GM12878 (cell line): ENCODE measurements around the gene RFC1. TPM values are rescaled to one million over a fixed set of nuclear protein-coding genes. Genes with fewer than 3 reads are reported as not detected.

Experiments used
- ATAC-seq: fragments of 200-7000 bp; cut with Tn5 transposase; 3 replicates; pipeline ENCODE4 v1.9.1; 2020; ENCODE audit warnings: mild to moderate bottlenecking, moderate library complexity
- BruUV-seq: library from RNA; stranded (reverse); fragments of 400-500 nt; replicated peaks from 2 replicates; lab custom pipeline; 2021; lab: Mats Ljungman, UMichigan
- CTCF ChIA-PET: fragments of 300-600 bp; sonication (Branson Sonifier 250); formaldehyde crosslinking; extraction: SDS; loops from one replicate; lab custom pipeline; 2021; ENCODE audit warnings: inconsistent platforms; lab: Yijun Ruan, JAX
- POLR2A ChIA-PET: fragments of 350-600 bp; formaldehyde crosslinking; extraction: SDS; loops from one replicate; lab custom pipeline; 2021; ENCODE audit warnings: inconsistent platforms; lab: Charles Lee
- RAD21 ChIA-PET: fragments of 300-600 bp; sonication (Branson Sonifier 250); formaldehyde crosslinking; loops from one replicate; lab custom pipeline; 2023; ENCODE audit warnings: antibody characterized with exemption; ENCODE audit not compliant: unreplicated experiment; lab: Charles Lee
- SMC1A ChIA-PET: fragments of 300-600 bp; sonication (Branson Sonifier 250); formaldehyde crosslinking; loops from one replicate; lab custom pipeline; 2023; ENCODE audit not compliant: unreplicated experiment, uncharacterized antibody; lab: Charles Lee
- DNase-seq: peaks from one replicate; pipeline ENCODE4 v3.0.0-alpha.2; 2011; ENCODE audit warnings: low read depth, low spot score
- FAIRE-seq: peaks from 3 replicates; lab custom pipeline; 2011; peaks lifted over from hg19 to GRCh38; lab: Jason Lieb, UNC
- H2AFZ ChIP-seq: 2 replicates; pipeline ENCODE4 v1.6.0; 2011; ENCODE audit warnings: low read depth, low read length, control low read depth; ENCODE audit not compliant: control insufficient read depth
- H3K27ac ChIP-seq: 2 replicates; pipeline ENCODE4 v1.5.1; 2011; ENCODE audit warnings: control low read depth; ENCODE audit not compliant: control insufficient read depth, insufficient read depth
- H3K27me3 ChIP-seq, 2 experiments: replicated peaks in 1 of 2; 2 replicates each; pipeline versions ENCODE4 v1.6.0 to v1.6.1; 2011; ENCODE audit warnings: low read length in 1 of 2; ENCODE audit not compliant: control insufficient read depth in 2 of 2, insufficient read depth in 2 of 2
- H3K36me3 ChIP-seq, 2 experiments: 2 replicates each; pipeline ENCODE4 v1.5.1; 2011; ENCODE audit warnings: low read length in 1 of 2; ENCODE audit not compliant: control insufficient read depth in 2 of 2, insufficient read depth in 2 of 2
- H3K4me1 ChIP-seq: 2 replicates; pipeline ENCODE4 v1.6.1; 2011; ENCODE audit warnings: mild to moderate bottlenecking, low read length, moderate library complexity, mixed read lengths; ENCODE audit not compliant: control insufficient read depth, insufficient read depth
- H3K4me2 ChIP-seq: 2 replicates; pipeline ENCODE4 v1.6.0; 2011; ENCODE audit warnings: control low read depth; ENCODE audit not compliant: control insufficient read depth, insufficient read depth
- H3K4me3 ChIP-seq: fragments of 200-600 bp; sonication (generic); 2 replicates; pipeline ENCODE4 v1.5.1; 2016
- H3K79me2 ChIP-seq: 2 replicates; pipeline ENCODE4 v1.6.0; 2011; ENCODE audit warnings: low read length; ENCODE audit not compliant: control insufficient read depth, insufficient read depth
- H3K9ac ChIP-seq: 2 replicates; pipeline ENCODE4 v1.8.0; 2011; ENCODE audit warnings: low read length, control low read depth, mixed read lengths; ENCODE audit not compliant: control insufficient read depth, insufficient read depth
- H3K9me3 ChIP-seq: replicated peaks from 3 replicates; pipeline ENCODE4 v1.5.1; 2011; ENCODE audit warnings: mild to moderate bottlenecking, low read length; ENCODE audit not compliant: control insufficient read depth, insufficient read depth
- H4K20me1 ChIP-seq: 2 replicates; pipeline ENCODE4 v1.6.0; 2011; ENCODE audit not compliant: control insufficient read depth, insufficient read depth
- E2F8 ChIP-seq: fragments of 450-650 bp; IDR thresholded peaks from 2 replicates; pipeline ENCODE4 v1.6.1; 2018; ENCODE audit warnings: mild to moderate bottlenecking, low read depth, moderate library complexity; ENCODE audit not compliant: partially characterized antibody
- HSF1 ChIP-seq: fragments of 150-350 bp; IDR thresholded peaks from 2 replicates; pipeline ENCODE4 v1.6.1; 2014; ENCODE audit warnings: mild to moderate bottlenecking, low read depth, low read length
- NRF1 ChIP-seq: conservative IDR thresholded peaks from 2 replicates; pipeline ENCODE4 v1.6.1; 2011; ENCODE audit warnings: mild to moderate bottlenecking, low read depth, low read length, improper control_type of control experiment
- PAX5 ChIP-seq: IDR thresholded peaks from 2 replicates; pipeline ENCODE4 v1.6.1; 2011; ENCODE audit warnings: low read depth, low read length, borderline replicate concordance
- ZBTB4 ChIP-seq: fragments of 450-650 bp; formaldehyde crosslinking; IDR thresholded peaks from 2 replicates; pipeline ENCODE4 v1.4.0; 2022; ENCODE audit warnings: mild to moderate bottlenecking, moderate library complexity
- ZNF217 ChIP-seq: fragments of 450-650 bp; IDR thresholded peaks from 2 replicates; pipeline ENCODE4 v1.6.1; 2017; ENCODE audit warnings: antibody characterized with exemption, mild to moderate bottlenecking
- WGBS: methylation state at CpG from one replicate; pipeline ENCODE4 v1.1.6; 2016; ENCODE audit warnings: low lambda C conversion rate; ENCODE audit not compliant: insufficient replicate concordance, insufficient coverage; ENCODE audit errors: missing lambda C conversion rate; 5-methylcytosine and 5-hydroxymethylcytosine counted together
- in situ Hi-C: fragments of 300-500 bp; cut with MboI; formaldehyde crosslinking; loops from 9 replicates; pipeline ENCODE4 v1.14.3; 2018; ENCODE audit warnings: mixed read lengths
- intact Hi-C: fragments of 100-400 bp; cut with micrococcal nuclease; formaldehyde crosslinking; loops from one replicate; pipeline ENCODE4 v1.14.2; 2022; ENCODE audit not compliant: unreplicated experiment
- polyA plus RNA-seq, 11 experiments: library from polyadenylated mRNA; depleted of rRNA in 4 of 11; unstranded in 6 of 11; stranded (reverse) in 5 of 11; fragments of >200 nt; fragmentation: Nextera tagmentation in 4 of 11; fragmentation: Illumina TruSeq in 1 of 11; extraction: Ambion mirVana in 4 of 11; extraction: Trizol in 1 of 11; gene quantifications; 1 replicate in 1 of 11; 2 replicates in 10 of 11; pipeline versions ENCODE4 v1.2.1 to v1.2.3, GENCODE V29; 2011 to 2016; ENCODE audit warnings: inconsistent platforms in 2 of 11, missing spikeins in 2 of 11, low read depth in 1 of 11
- total RNA-seq, 4 experiments: library from RNA; depleted of rRNA in 3 of 4; stranded (reverse); fragments of >200 nt in 3 of 4; fragmentation: Illumina TruSeq in 1 of 4; extraction: Trizol in 1 of 4; gene quantifications; 2 replicates each; pipeline versions ENCODE4 v1.2.1 to v1.2.3, GENCODE V29; 2013 to 2021

Gene RFC1
- total and polyA plus RNA-seq, 10 of the 15 experiments (the other 5 are each of a cell fraction or from before 2014, with no cell fraction given), result 22.5 to 67.8 (median 40.3) TPM

- H4K20me1 ChIP-seq, result no peaks in the 10 kb centered on the region
- peaks cover 0 to 2% of the 10 kb centered on the region in 2 experiments; a peak in 2 of 4 replicates for H3K36me3 ChIP-seq
- ChIA-PET CTCF (interaction anchor here (0.8 to 2.0 kb wide), 3 partner anchors 12 to 25 kb away, joined by 3 to 7 read pairs (median 4); partner anchors contain the start of gene RFC1), SMC1A (interaction anchor here (0.6 to 1.4 kb wide), 10 partner anchors 12 to 1222 kb away, joined by 3 to 5 read pairs (median 3); partner anchors contain the start of gene RFC1), RAD21 (interaction anchor here (0.8 to 2.1 kb wide), 3 partner anchors 13 to 23 kb away, joined by 3 to 9 read pairs (median 7); no protein-coding TSS in a partner anchor), POLR2A (no interaction called here)
- no peak overlapping the region for H3K4me3 ChIP-seq
- no peaks in the 10 kb centered on the region for H3K4me1 ChIP-seq
- H3K4me2 ChIP-seq, result no peak overlapping the region
- TSS peak; percentile 36 for BruUV-seq
- no peak overlapping the region for H3K27ac ChIP-seq
- DNase-seq, result no peak
- TF ChIP-seq HSF1 (no peak), PAX5 (peak; percentile 53; the same call in 1 of the 2 replicates)
- H3K79me2 ChIP-seq, result peaks cover 5% of the 10 kb centered on the region
- 75% methylated on average over 8 of the region's 8 CpGs for WGBS
- H3K9me3 ChIP-seq, result no peaks in the 10 kb centered on the region
- in situ Hi-C loops (no loop called here), intact Hi-C loops (no loop called here)
- peak; percentile 80 for ATAC-seq
- FAIRE-seq, result no peak
- no peak overlapping the region for H2AFZ ChIP-seq
- no peaks in the 10 kb centered on the region for H3K27me3 ChIP-seq
- no peak overlapping the region for H3K9ac ChIP-seq
These were observed 25.0 kb downstream of the RFC1 start for GRCh38 chr4:39341075-39341725.

- no peaks in the 10 kb centered on the region for H3K9me3 ChIP-seq
- WGBS, result 94% methylated on average over 2 of the region's 2 CpGs
- intact Hi-C loops, result no loop called here
- FAIRE-seq (no peak), DNase-seq (no peak), ATAC-seq (no peak)
- peaks cover 3% of the 10 kb centered on the region for H3K79me2 ChIP-seq
- no peak overlapping the region for H2AFZ ChIP-seq
- no peaks in the 10 kb centered on the region; a peak in 2 of 4 replicates for H3K36me3 ChIP-seq
- H3K4me3 ChIP-seq, result no peak overlapping the region
- no peaks in the 10 kb centered on the region for H3K4me1 ChIP-seq
- no peak overlapping the region for H3K4me2 ChIP-seq
- CTCF ChIA-PET, result interaction anchor here (2.0 kb wide), 1 partner anchor 11 kb away, joined by 7 read pairs; no protein-coding TSS in a partner anchor
- in situ Hi-C loops, result no loop called here
- RAD21 ChIA-PET, result interaction anchor here (1.8 to 2.1 kb wide), 2 partner anchors 14 to 25 kb away, joined by 7 to 9 read pairs; no protein-coding TSS in a partner anchor
- SMC1A ChIA-PET, result interaction anchor here (0.6 to 1.4 kb wide), 4 partner anchors 19 to 711 kb away, joined by 3 read pairs; partner anchors contain the start of gene RFC1
- POLR2A ChIA-PET, result interaction anchor here (1.1 kb wide), 1 partner anchor 11 kb away, joined by 3 read pairs; no protein-coding TSS in a partner anchor
- H3K27ac ChIP-seq, result no peak overlapping the region
- H4K20me1 ChIP-seq, result no peaks in the 10 kb centered on the region
- H3K27me3 ChIP-seq, result no peaks in the 10 kb centered on the region
- no TSS peak for BruUV-seq
- no peak overlapping the region for H3K9ac ChIP-seq
- TF ChIP-seq NRF1 (no peak), ZNF217 (no peak), ZBTB4 (no peak), E2F8 (no peak)
These were observed 26.2 kb downstream of the RFC1 start for GRCh38 chr4:39339968-39340367.
